Fibroblast of skin of left biceps (primary cell): ENCODE measurements around the gene CDH26.
A peak's percentile ranks its signal among the peaks of the same experiment; 100 is the strongest.
"Not testable (repeated sequence)": the region's sequence is repeated elsewhere in the genome, so short reads cannot be mapped to it uniquely, and the experiment has no call there.

Experiments
- DNase-seq, 2 experiments: peaks; one replicate each; pipeline ENCODE4 v3.0.0-alpha.2; 2013; ENCODE audit warnings: low read depth in 2 of 2

CDH26 gene

DNA sequence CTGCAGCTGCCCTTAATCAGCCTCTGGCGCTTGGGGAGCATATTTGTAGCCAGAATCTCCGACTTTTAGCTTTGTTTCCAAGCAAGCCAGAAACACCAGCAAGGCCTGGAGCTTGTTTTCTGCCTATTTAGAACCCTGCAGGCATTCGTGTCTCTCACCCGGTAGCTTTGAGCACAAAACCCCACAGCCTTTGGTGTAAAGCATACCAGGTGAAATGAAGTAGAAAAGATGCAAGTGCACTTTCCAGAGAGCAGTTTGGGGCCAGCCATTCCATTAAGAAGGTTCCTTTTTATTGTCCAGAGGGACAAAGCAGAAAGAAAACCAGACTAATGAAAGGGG lies 17.3 kb upstream of the CDH26 start:
- no peak for DNase-seq

DNA sequence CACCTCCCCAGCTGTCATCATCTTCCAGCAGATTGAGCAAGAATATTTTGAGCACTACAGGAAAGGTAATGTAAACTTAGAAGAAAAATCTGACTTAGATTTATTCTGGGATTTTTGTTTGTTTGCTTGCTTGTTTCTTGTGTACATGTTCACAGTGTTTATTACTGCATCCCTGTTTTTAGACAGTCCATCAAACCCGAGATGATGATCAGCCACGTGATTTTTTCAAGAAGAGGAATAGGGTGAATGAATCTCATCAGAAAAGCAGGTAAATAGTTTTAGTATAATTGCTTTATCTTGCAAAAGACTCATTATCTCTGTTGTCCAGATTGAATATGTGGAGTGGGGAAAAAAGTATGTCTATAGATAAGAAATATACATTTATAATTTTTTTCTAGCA lies 16.0 kb upstream of the CDH26 start:
- DNase-seq: no peak

DNA sequence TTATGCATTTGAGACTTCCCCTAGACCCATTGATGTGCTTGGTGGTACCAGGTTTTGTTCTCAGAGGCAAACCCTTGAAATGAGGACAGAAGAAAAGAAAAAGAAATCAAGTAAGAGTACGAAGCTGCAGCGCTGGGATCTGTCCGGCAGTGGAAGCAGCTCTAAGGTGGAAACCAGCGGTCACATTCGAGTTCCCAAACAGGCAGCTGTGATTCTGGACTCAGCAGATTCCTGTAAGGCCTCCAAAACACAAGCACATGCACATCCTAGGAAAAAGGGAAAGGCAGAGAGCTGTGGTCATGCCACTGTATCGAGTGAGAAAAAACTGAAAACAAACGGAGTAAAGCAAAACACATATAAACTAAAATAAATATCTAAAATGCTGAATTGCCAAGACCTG lies 13.5 kb upstream of the CDH26 start:
- no peak for DNase-seq

DNA sequence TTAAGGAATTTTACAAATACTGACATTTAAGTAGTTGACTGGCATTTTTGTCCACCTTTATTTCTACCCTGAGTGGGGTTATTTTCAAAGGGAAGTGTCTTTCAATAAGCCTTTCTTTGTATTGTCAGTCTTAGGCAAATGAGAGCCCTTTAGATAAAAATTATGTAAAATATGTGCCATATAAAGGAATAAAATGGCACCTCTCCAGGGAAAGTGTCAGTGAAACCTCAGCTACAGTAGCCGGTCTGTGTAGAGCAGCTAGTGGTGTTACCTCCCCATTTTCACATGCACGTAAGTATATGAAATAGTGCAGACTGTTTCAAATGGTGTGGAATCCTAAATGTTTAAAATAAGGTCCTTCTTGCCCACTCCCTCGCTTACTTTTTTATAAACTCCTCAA lies 13.0 kb upstream of the CDH26 start:
- no peak for DNase-seq

DNA sequence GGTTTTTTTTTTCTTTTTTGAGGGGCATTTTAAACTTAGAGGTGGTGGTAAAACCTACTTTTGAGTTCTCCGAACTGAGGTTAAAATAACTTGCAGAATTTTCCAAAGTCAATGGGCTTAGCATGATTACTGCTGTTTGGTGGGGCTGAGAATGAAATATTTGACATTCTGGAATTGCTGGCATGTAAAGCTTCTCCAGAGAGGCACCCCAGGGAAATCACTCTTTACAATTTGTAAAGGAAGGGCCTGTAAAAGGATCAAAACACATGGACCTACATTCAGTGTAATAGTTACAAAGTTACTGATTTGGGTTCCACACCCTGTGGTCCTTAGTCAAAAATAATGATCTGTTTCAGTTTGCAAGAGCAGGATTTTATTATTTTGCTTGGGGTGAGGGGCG lies 12.5 kb upstream of the CDH26 start:
- peak in 1 of 2 experiments; percentile 25 for DNase-seq

DNA sequence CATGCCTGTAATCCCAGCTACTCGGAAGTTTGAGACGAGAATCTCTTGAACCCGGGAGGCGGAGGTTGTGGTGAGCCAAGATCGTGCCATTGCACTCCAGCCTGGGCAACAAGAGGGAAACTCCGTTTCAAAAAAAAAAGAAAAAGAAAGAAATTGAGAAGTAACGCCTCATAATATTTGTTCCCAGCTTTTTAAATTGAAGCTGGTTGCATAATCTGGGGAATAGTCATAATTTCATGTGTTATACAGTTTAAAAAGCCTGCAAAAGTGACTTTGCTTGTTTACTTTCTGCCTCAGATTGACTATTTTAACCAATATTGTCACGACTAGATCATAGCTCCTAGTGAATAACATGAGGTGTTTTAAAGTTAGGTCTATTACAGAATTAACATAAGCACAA lies 10.8 kb upstream of the CDH26 start:
- DNase-seq: no peak

DNA sequence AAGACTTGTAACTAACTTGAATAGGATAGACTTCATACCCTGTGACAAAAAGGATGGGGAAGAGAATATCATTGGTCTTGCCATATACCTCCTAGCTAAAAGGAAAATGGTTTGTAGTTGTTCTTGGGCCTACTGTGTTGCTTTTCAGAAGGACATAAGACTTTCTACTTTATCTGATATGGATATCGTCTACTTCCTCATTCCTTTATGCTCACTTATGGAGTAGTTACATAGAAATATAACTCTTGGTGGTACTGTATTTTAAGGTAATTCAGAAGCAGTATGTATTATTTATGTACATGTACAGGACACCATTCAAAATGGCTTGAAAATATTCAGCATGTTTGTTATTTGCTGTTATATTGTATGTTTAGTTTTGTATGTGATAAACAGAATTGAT lies 10.0 kb upstream of the CDH26 start:
- no peak for DNase-seq

DNA sequence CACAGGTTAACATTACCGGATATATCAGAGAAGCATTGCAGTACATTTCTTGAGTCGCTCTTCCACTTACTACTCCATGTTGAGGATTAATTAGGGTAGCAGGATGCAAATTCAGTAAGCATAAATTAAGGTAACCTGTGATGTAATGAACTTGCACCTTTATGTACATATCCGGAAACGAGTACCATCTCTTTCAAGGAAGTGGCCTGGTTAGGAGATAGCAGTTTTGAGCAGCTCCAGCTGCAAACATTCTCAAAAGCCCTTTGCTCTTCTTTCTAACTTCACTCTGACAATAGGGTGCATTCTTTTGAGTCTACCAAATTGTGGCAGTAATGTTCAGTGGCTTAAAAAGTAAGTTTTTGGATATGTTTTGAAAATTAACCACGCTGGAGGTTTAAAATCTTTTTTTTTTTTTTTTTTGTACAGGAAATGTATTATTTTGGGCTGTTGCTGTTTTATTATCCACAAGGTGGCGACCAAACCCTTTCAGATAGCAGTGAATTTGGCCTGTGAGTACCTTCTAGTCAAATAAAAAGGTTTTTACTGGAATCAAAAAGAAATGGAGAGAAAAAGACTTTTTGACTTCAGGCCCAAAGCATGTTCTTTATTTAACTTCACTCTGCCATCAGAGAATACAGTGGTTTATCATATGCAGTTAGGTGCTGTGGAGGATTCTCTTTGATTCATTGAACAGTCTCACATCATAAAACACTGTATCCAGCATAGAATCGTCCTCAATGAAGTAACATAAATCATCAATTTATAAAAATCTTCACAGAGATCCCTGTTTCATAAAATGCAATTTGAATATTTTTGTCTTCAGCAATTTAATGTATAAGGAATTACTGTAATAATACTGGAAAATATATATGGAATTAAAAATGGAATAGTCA lies 9.1 kb upstream of the CDH26 start:
- DNase-seq: peak in 1 of 2 experiments; percentile 23

DNA sequence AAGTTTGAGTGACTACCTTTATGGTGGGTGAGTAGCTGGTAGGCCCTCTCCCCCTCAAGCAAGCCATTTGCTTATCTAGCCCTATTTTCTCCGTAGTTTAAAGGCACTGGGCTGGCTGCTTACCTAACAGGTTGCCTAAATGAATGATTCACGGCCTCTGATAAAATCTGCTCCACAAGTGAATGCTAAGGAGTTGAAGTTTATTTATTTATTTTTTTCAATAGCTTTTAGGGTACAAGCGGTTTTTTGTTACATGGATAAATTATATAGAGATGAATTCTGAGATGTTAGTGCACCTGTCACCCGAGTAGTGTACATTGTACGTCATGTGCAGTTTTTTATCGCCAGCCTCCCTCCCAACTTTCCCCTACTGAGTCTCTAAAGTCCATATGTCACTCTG lies 8.3 kb upstream of the CDH26 start:
- DNase-seq: no peak

DNA sequence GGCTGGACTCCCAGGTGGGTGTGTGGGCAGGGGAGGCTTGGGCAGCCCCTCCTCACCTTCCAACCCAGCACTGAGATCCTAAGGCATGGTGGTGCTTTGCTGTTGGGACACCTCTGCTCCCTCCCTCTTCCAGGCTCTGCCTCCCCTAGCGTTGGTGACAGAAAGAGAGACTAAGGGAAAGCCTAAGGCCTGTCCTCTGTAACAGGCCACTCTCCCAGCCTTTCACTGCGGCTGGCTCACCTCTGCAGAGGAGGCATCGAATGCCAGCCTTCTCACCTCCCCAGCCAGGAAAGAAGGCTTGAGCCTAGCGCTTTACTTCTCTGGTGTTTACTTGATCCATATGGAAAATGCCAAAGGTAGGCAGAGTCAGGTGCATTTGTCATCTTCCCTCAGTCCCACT lies 3.5 kb upstream of the CDH26 start:
- DNase-seq: no peak

DNA sequence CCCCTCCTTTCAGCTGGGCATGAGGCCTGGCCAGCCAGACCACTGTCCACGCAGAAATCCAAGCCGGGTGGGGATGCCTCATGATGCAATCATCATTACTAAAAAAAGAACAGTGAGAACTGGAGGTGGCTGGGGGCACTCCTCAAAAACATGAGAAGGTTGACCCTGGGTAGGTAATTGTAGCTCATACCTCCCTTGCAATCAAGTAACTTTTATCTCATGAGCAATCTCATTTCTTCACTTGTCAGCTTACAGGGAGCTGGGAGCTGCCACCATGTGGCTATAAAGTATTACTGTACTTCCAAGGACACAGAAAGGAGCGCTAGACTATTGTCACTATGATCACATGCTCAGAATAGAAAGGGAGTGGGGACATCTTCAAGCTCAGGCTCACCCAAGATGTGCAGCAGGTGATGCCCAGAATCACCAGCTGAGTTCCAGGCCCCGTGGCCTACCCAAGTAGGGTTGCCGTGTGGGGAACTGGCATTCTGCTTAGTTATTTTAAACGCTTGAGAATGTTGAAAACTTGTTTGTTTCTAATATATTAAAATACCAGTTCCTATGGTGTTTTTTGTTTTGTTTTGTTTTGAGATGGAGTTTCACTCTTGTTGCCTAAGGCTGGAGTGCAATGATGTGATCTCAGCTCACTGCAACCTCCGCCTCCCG lies 3.0 kb upstream of the CDH26 start:
- no peak for DNase-seq

DNA sequence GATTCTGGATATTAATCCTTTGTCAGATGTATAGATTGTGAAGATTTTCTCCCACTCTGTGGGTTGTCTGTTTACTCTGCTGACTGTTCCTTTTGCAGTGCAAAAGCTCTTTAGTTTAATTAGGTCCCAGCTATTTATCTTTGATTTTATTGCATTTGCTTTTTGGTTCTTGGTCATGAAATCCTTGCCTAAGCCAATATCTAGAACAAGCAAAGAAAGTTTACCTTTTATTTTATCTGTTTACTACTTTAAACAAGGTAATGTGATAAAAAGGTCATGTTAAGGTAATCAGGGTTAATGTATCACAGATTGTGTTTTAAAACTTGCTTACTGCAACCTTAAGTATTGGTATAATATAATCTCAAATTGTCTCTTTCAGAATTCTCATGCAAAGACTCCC lies 655 bp upstream of the CDH26 start:
- DNase-seq: not testable (repeated sequence)

DNA sequence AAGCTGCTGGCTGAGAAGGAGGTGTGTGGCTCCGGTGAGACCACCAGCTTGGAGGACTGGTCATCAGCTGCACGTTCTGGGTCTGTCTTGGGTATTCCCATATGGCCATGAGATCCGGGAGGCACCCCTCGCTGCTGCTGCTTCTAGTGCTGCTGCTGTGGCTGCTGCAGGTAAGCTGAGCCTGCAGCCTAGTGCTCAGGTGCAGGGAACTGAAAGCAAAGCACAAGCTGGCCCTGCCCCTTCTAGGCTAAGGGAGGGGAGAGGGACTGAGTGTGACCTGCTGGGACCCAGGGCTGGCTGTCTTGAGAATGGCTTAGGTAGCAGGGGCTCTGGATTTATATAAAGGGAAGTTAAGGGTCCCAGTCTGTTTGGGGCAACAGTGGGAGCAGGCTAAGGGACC lies 403 bp downstream of the CDH26 start:
- DNase-seq: no peak

DNA sequence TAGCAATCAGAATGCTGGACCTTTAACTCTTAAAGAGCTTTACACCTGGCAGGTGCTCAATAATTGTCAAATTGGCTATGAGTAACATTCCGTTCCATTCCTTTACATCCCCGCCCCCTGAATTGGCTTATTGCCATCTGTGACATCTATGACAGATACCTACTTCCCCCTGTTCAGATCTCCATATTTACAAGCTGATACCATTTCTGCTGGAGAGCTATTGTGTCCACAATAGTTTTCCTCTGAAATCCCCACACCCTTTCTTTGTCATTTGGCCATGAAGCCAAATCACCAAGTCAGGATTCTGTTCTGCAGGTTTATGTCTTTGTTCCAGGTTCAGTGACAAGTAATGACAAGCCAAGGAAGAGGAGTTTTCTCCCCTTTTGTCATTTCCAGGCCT lies 3.2 kb downstream of the CDH26 start:
- no peak for DNase-seq

DNA sequence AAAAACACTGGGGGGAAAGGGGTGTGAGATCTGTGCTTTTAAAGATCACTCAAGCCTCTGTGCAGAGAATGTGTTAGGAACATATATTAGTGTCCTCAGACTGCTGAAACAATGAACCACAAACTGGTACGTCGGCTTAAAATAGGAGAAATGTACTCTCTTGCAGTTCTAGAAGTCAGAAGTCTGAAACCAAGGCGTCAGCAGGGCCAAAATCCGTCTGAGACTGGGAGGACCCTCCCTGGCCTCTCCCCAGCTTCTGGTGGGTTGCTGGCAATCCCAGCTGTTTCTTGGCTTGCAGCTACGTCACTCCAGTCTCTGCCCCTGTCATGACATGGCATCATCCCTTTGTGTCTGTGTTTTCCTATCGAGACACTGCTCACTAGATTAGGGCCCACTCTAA lies 3.9 kb downstream of the CDH26 start:
- DNase-seq: no peak

DNA sequence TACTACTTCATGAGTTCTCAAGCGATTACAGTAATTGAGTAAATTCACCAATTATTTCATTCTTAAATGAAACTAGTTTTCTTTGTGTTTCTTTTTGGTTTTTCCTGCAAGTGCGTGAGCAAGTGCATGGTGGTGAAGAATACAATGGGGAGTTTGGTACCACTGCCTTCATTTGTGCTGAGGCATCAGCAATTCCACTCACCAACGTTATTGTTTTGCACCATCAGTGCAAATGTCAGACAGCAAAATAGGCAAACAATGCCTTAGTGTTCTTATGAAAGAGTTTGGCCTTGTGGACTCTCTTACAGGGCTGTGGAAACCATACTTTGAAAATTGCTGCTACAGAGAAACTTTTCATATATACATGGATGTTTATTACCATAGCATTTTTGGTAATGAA lies 8.2 kb downstream of the CDH26 start:
- DNase-seq: no peak

DNA sequence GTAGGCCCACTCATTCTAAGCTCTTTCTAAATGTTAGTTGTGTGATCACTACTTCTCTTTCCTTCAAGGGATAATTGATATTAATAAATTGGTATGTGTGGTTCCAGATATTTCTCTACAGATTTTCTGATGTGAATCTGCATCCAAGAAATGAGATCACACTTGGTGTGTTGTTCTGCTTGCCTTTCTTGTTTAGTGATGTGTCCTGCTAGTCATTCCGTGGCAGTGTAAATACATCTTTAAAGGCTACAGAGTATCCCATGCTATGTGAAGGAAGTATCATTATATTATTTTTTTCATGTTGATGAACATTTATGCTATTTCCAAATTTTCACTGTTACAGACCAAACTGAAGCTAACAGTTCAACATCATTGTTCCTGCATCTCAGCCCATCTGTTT lies 13.2 kb downstream of the CDH26 start:
- DNase-seq: no peak

DNA sequence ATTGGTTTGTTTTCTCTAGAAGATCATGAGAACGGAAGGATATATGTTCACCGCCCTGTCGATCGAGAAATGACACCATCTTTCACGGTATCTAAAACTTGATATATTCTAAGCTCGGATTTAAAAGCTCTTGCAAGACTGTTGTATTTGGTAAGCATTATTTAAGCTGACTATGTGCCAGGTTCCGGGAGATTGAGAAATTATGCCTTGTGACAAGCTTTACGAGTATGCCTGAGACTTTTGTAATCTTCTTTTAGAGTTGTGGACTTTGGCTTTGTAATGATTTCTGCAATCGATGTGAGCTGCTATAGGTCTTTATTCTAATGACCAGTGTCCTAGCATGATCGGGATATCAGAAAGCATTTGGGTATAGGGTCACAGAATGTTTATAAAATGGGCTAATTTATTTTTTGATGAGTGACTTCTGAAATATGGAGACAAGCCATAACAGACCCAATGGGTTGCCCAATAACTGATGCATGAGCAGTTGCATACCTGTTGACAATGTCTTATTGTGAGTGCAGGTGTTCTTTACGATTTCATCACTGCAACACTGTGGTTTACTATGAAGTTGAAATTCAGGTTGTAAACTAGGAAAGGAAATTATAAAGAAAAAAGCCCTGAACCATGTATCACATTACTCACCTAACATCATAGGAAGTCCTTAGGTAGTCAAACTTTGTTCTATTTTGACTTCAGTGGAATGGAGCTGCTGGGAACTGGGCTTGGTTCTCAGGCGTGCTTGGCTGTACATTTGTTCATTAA lies 14.0 kb downstream of the CDH26 start:
- no peak for DNase-seq

DNA sequence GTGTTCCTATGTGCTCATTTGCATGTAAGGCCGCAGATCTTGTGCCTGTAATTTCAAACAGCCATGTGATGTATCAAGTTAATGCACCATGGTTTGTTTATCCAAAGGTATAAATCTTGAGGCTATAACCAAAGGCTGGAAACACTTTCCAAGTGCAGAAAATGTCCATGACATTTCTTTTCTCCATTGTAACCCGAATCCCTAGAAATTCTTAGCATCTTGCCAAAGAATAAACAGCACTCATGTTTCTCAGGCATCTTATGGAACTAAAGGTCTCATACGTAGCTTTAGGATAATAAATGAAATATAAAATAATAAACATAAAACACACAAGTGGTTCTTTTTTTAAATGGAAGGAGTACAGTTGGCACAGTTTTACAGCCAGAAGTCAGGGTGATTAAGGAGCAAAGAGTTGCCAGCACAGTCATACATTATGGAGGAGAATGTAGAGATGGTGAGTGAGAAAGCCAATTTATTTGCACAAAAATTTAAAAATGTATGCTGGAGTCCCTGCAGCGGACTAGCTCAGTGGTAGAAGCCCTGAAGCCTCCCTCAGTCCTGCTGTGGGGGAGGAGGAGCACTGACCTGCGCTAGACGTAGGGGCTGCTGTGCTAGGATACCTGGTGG lies 18.0 kb downstream of the CDH26 start:
- DNase-seq: no peak

DNA sequence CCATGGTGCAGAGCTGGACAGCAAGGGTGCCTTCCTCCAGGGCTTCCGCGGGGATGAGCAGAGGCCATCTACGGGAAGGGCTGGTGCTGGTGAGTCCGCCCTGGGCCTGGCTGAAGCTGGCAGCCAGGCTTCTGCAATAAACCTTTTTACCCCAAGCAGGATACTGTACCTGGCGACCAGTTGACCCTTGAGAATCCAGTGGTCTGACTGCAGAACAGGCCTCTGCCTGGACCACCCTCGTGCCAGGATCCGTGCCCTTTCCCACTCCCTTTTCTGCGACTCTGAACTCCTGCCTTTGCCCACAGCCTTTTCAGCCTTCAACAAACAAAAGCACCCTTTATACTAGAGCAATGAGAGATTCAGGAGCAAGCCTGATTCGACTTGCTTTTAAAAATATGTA lies 18.9 kb downstream of the CDH26 start:
- no peak for DNase-seq

DNA sequence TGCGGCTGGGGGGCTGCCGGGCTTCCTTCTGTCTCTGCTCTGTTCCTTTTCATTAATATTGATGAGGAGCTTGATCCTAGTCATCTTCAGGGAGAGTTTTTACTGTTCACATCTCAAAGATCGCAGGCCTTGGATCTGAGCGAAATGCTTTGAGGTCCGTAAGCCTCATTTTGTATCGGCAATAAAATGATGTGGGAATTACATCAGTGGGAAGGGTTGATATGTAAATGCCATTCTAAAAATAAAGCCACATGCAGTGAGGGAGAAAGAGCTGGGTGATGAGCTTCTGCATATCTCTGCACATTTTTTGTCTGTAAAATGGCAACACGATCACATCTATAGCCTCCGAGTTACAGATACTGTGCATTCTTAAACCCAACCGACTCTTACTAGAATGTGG lies 24.9 kb downstream of the CDH26 start:
- no peak for DNase-seq

DNA sequence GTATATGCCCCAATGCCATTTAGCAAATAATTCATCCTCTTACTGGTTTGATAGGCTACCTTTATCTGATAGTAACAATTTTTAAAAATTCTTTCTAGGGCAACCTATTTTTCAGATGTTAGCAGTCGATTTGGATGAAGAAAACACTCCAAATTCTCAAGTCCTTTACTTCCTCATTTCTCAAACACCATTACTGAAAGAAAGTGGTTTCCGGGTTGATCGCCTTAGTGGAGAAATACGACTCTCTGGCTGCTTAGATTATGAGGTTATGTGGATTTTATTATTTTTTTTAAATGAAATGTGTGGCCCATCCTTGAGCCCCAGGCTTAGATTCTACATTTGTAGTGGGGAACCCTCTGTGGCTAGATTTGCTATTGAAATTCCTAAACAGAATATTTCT lies 26.3 kb downstream of the CDH26 start:
- no peak for DNase-seq
